ENCODE measurements around the gene GCK. TPM values are rescaled to one million over a fixed set of nuclear protein-coding genes. Genes with fewer than 3 reads are reported as not detected.

Gene GCK
- total and polyA plus RNA-seq, 2 donors (not counting 1 experiment from before 2014, with no cell fraction given), result 0.22 to 0.24 TPM

GRCh38 chr7:44235582-44236332, 46.5 kb upstream of the GCK start:
- ChIA-PET POLR2A (no interaction called here), CTCF (interaction anchor here (0.6 to 1.0 kb wide), 3 partner anchors 17 to 675 kb away, joined by 3 read pairs; no protein-coding TSS in a partner anchor)
- peaks cover 0 to under 1% of the 10 kb centered on the region in 2 donors for H3K4me1 ChIP-seq (ENCODE audit: control insufficient read depth in 2 of 2, insufficient read depth in 2 of 2, low read length in 2 of 2)
- no peak overlapping the region for H3K4me2 ChIP-seq (replicated peaks; ENCODE audit: low read depth, low read length, poor library complexity, severe bottlenecking)
- no peaks in the 10 kb centered on the region for H3K79me2 ChIP-seq (ENCODE audit: control insufficient read depth, insufficient read depth, low read length)
- no peaks in the 10 kb centered on the region for H3K4me1 Mint-ChIP-seq
- H3K36me3 ChIP-seq (replicated peaks in 1 of 2; ENCODE audit: control extremely low read depth in 1 of 2, control insufficient read depth in 1 of 2, extremely low read depth in 1 of 2, insufficient read depth in 2 of 2, low read length in 1 of 2), result no peaks in the 10 kb centered on the region
- no peak overlapping the region for H3K27ac Mint-ChIP-seq
- no peak for ATAC-seq (ENCODE audit: low read depth)
- H3K27ac ChIP-seq (ENCODE audit: low read length in 2 of 2), result no peak overlapping the region
- no peaks in the 10 kb centered on the region for H3K27me3 ChIP-seq (replicated peaks in 1 of 4; ENCODE audit: control extremely low read depth in 1 of 4, control insufficient read depth in 3 of 4, insufficient read depth in 4 of 4, low read length in 3 of 4)
- no peak for TF ChIP-seq CTCF (IDR thresholded peaks at IDR 0.05)
- TF ChIP-seq EZH2 (IDR thresholded peaks at IDR 0.05; ENCODE audit: borderline replicate concordance, insufficient read depth, low read depth, low read length, poor library complexity, severe bottlenecking), result no peak
- no peaks in the 10 kb centered on the region for H3K9me3 Mint-ChIP-seq (ENCODE audit: insufficient read depth)
- peaks cover 3% of the 10 kb centered on the region for H3K27me3 Mint-ChIP-seq
- WGBS (ENCODE audit: insufficient coverage), result 82% methylated on average over 18 of the region's 22 CpGs
- H4K20me1 ChIP-seq (ENCODE audit: control insufficient read depth, insufficient read depth, low read length, poor library complexity, severe bottlenecking), result no peaks in the 10 kb centered on the region
- no peaks in the 10 kb centered on the region for H3K9me3 ChIP-seq (ENCODE audit: control extremely low read depth in 1 of 3, control insufficient read depth in 2 of 3, insufficient read depth in 1 of 3, low read length in 2 of 3)
- no peak overlapping the region for H2AFZ ChIP-seq (ENCODE audit: insufficient read depth, low read depth, low read length, poor library complexity, severe bottlenecking)
- no peak overlapping the region for H3K4me3 ChIP-seq (ENCODE audit: control extremely low read depth in 1 of 5, extremely low read depth in 1 of 5, insufficient read depth in 1 of 5, low read depth in 2 of 5, low read length in 4 of 5)
- DNase-seq, result no peak
- intact Hi-C loops (cut with micrococcal nuclease), result no loop called here
- H3K4me3 Mint-ChIP-seq, result no peak overlapping the region
- H3K9ac ChIP-seq (ENCODE audit: low read length), result no peak overlapping the region

GRCh38 chr7:44235066-44235465, 45.8 kb upstream of the GCK start:
- Histone ChIP-seq H3K36me3 (replicated peaks in 1 of 2; ENCODE audit: control extremely low read depth in 1 of 2, control insufficient read depth in 1 of 2, extremely low read depth in 1 of 2, insufficient read depth in 2 of 2, low read length in 1 of 2) (no peaks in the 10 kb centered on the region), H3K9me3 (ENCODE audit: control extremely low read depth in 1 of 3, control insufficient read depth in 2 of 3, insufficient read depth in 1 of 3, low read length in 2 of 3) (no peaks in the 10 kb centered on the region), H4K20me1 (ENCODE audit: control insufficient read depth, insufficient read depth, low read length, poor library complexity, severe bottlenecking) (no peaks in the 10 kb centered on the region), H3K4me1 (ENCODE audit: control insufficient read depth in 2 of 2, insufficient read depth in 2 of 2, low read length in 2 of 2) (no peaks in the 10 kb centered on the region), H2AFZ (ENCODE audit: insufficient read depth, low read depth, low read length, poor library complexity, severe bottlenecking) (no peak overlapping the region), H3K9ac (ENCODE audit: low read length) (no peak overlapping the region), H3K27me3 (replicated peaks in 1 of 4; ENCODE audit: control extremely low read depth in 1 of 4, control insufficient read depth in 3 of 4, insufficient read depth in 4 of 4, low read length in 3 of 4) (no peaks in the 10 kb centered on the region), H3K27ac (ENCODE audit: low read length in 2 of 2) (no peak overlapping the region), H3K4me2 (replicated peaks; ENCODE audit: low read depth, low read length, poor library complexity, severe bottlenecking) (no peak overlapping the region), H3K79me2 (ENCODE audit: control insufficient read depth, insufficient read depth, low read length) (no peaks in the 10 kb centered on the region), H3K4me3 (ENCODE audit: control extremely low read depth in 1 of 5, extremely low read depth in 1 of 5, insufficient read depth in 1 of 5, low read depth in 2 of 5, low read length in 4 of 5) (no peak overlapping the region)
- ChIA-PET CTCF (interaction anchor here (0.6 kb wide), 1 partner anchor 16 kb away, joined by 3 read pairs; no protein-coding TSS in a partner anchor), POLR2A (no interaction called here)
- Mint-ChIP-seq H3K9me3 (ENCODE audit: insufficient read depth) (no peaks in the 10 kb centered on the region), H3K27me3 (peaks cover 3% of the 10 kb centered on the region), H3K4me1 (no peaks in the 10 kb centered on the region), H3K4me3 (no peak overlapping the region), H3K27ac (no peak overlapping the region)
- no peak for DNase-seq
- no peak for ATAC-seq (ENCODE audit: low read depth)
- TF ChIP-seq EZH2 (IDR thresholded peaks at IDR 0.05; ENCODE audit: borderline replicate concordance, insufficient read depth, low read depth, low read length, poor library complexity, severe bottlenecking) (no peak), CTCF (IDR thresholded peaks at IDR 0.05) (no peak)
- intact Hi-C loops (cut with micrococcal nuclease), result no loop called here
- WGBS (ENCODE audit: insufficient coverage), result 90% methylated on average over 7 of the region's 8 CpGs
